Tibial nerve (tissue), 4 donors: ENCODE data around the gene ZNF770.

Experiments
- EP300 ChIP-seq, 2 donors: sonication (generic); formaldehyde crosslinking; IDR thresholded peaks; one replicate each; pipeline ENCODE4 v1.6.1; 2017; ENCODE audit warnings: antibody characterized with exemption in 2 of 2, mild to moderate bottlenecking in 1 of 2
- TF ChIP-seq, protein P1 (sequence below), 5 experiments: fragments of 200-600 bp in 3 of 5; fragments of 450-650 bp in 2 of 5; sonication (generic) in 3 of 5; IDR thresholded peaks; one replicate each; pipeline ENCODE4 v1.5.1; 2016 to 2019; ENCODE audit warnings: antibody characterized with exemption in 5 of 5, mild to moderate bottlenecking in 3 of 5, moderate library complexity in 2 of 5

DNA sequence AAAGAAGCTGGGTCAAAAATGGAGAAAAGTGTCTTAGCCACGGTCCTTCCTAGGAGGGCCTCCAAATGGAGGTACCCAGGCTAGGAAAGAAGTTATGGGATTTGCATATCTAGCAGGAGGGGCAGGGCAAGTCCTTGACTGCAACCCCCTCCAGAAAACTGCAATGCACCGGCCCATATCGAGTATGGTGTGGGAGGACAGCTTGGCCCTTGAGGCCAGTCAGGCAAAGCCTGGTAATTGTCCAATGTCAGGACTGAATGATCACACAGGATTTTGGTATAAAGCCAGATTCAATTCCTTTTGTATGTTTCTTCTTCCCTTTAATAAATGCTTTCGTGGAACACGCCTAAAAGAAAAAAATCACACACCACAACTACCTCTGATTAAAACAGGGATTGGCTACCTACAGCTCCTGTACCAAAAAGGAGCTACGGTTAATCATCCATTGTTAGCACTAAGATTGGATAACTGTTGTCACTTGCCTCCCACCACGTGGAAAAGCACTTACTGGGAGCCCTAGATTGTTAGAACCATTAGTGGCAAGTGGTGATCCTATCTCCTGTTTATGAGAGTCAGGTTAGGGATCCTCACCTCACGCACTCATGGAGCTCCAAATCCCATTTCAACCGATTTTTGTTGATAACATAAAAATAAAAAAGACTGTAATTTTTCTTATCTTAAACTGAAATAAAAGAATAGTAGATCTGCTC, 1.2 kb downstream of the ZNF770 start:
- TF ChIP-seq, protein P1, sequence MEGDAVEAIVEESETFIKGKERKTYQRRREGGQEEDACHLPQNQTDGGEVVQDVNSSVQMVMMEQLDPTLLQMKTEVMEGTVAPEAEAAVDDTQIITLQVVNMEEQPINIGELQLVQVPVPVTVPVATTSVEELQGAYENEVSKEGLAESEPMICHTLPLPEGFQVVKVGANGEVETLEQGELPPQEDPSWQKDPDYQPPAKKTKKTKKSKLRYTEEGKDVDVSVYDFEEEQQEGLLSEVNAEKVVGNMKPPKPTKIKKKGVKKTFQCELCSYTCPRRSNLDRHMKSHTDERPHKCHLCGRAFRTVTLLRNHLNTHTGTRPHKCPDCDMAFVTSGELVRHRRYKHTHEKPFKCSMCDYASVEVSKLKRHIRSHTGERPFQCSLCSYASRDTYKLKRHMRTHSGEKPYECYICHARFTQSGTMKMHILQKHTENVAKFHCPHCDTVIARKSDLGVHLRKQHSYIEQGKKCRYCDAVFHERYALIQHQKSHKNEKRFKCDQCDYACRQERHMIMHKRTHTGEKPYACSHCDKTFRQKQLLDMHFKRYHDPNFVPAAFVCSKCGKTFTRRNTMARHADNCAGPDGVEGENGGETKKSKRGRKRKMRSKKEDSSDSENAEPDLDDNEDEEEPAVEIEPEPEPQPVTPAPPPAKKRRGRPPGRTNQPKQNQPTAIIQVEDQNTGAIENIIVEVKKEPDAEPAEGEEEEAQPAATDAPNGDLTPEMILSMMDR (IDR thresholded peaks at IDR 0.05): no peak
- TF ChIP-seq EP300 (IDR thresholded peaks at IDR 0.05): no peak
